ENCODE data around the gene AGPAT4. TPM values are rescaled to one million over a fixed set of nuclear protein-coding genes. Genes with fewer than 3 reads are reported as not detected.
A peak's percentile ranks its signal among the peaks of the same experiment; 100 is the strongest.

Gene AGPAT4
- total and polyA plus RNA-seq, 2 of the 4 experiments (the other 2 are of a cell fraction), result 3.6 to 3.8 TPM

- Histone ChIP-seq H2AFZ (replicated peaks; ENCODE audit: low read length, poor library complexity) (no peak overlapping the region), H2BK5ac (ENCODE audit: low read depth, low read length, poor library complexity, severe bottlenecking) (no peak overlapping the region), H3K9me3 (ENCODE audit: control insufficient read depth, insufficient read depth, low read length) (no peaks in the 10 kb centered on the region), H3K9ac (ENCODE audit: low read depth, low read length) (no peak overlapping the region), H2BK120ac (ENCODE audit: low read depth, low read length) (no peak overlapping the region), H3K18ac (ENCODE audit: low read depth, low read length) (no peak overlapping the region), H3K14ac (replicated peaks; ENCODE audit: low read depth, low read length) (no peak overlapping the region), H4K91ac (ENCODE audit: insufficient read depth, low read depth, low read length) (no peak overlapping the region), H2BK20ac (ENCODE audit: low read depth, low read length) (no peak overlapping the region), H4K8ac (ENCODE audit: low read depth in 2 of 2, low read length in 2 of 2) (no peak overlapping the region), H3K79me1 (ENCODE audit: low read depth in 1 of 2, low read length in 2 of 2) (no peaks in the 10 kb centered on the region), H3K9me1 (ENCODE audit: insufficient read depth, low read length) (peaks cover 9% of the 10 kb centered on the region; the same call in 1 of the 2 replicates), H4K20me1 (ENCODE audit: insufficient read depth, low read length) (no peaks in the 10 kb centered on the region; the same call in 1 of the 2 replicates), H3K4me1 (ENCODE audit: control insufficient read depth, insufficient read depth, low read length) (0 out of 2 replicates have a peak, but pooled peaks cover 1% of the 10 kb centered on the region), H3K27ac (ENCODE audit: insufficient read depth, low read length) (no peak overlapping the region), H3K56ac (ENCODE audit: extremely low read depth, insufficient read depth, low read length) (no peak overlapping the region), H2AK5ac (ENCODE audit: low read depth, low read length) (no peak overlapping the region), H3K4me3 (ENCODE audit: insufficient read depth, low read depth, low read length) (no peak overlapping the region), H3K4ac (ENCODE audit: low read depth, low read length) (no peak overlapping the region), H2AK9ac (replicated peaks; ENCODE audit: low read depth, low read length, poor library complexity) (no peak overlapping the region), H3K4me2 (ENCODE audit: low read depth, low read length) (no peak overlapping the region), H2BK15ac (ENCODE audit: low read depth, low read length) (no peak overlapping the region), H3K27me3 (ENCODE audit: control insufficient read depth, insufficient read depth, low read length) (no peaks in the 10 kb centered on the region), H3K36me3 (ENCODE audit: control insufficient read depth, insufficient read depth, low read length) (peaks cover 19% of the 10 kb centered on the region), H3K23ac (ENCODE audit: low read depth, low read length) (no peak overlapping the region), H4K5ac (ENCODE audit: low read depth, low read length) (no peak overlapping the region)
- no peak for TF ChIP-seq RAD21 (IDR thresholded peaks at IDR 0.05; ENCODE audit: low read length)
- TF ChIP-seq, protein P1, sequence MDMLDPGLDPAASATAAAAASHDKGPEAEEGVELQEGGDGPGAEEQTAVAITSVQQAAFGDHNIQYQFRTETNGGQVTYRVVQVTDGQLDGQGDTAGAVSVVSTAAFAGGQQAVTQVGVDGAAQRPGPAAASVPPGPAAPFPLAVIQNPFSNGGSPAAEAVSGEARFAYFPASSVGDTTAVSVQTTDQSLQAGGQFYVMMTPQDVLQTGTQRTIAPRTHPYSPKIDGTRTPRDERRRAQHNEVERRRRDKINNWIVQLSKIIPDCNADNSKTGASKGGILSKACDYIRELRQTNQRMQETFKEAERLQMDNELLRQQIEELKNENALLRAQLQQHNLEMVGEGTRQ (IDR thresholded peaks at IDR 0.05; ENCODE audit: low read depth, low read length), result no peak
- TF ChIP-seq MXI1 (IDR thresholded peaks at IDR 0.05; ENCODE audit: borderline replicate concordance, low read depth, low read length), result no peak
- TF ChIP-seq SMC3 (IDR thresholded peaks at IDR 0.05; ENCODE audit: low read depth, low read length), result no peak
- TF ChIP-seq, protein P2, sequence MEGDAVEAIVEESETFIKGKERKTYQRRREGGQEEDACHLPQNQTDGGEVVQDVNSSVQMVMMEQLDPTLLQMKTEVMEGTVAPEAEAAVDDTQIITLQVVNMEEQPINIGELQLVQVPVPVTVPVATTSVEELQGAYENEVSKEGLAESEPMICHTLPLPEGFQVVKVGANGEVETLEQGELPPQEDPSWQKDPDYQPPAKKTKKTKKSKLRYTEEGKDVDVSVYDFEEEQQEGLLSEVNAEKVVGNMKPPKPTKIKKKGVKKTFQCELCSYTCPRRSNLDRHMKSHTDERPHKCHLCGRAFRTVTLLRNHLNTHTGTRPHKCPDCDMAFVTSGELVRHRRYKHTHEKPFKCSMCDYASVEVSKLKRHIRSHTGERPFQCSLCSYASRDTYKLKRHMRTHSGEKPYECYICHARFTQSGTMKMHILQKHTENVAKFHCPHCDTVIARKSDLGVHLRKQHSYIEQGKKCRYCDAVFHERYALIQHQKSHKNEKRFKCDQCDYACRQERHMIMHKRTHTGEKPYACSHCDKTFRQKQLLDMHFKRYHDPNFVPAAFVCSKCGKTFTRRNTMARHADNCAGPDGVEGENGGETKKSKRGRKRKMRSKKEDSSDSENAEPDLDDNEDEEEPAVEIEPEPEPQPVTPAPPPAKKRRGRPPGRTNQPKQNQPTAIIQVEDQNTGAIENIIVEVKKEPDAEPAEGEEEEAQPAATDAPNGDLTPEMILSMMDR (conservative IDR thresholded peaks at IDR 0.05; ENCODE audit: low read depth, low read length), result no peak
- TF ChIP-seq CHD1 (IDR thresholded peaks at IDR 0.05; ENCODE audit: low read depth, low read length), result no peak
- TF ChIP-seq RFX5 (IDR thresholded peaks at IDR 0.05; ENCODE audit: low read depth, low read length), result no peak
- no peak for TF ChIP-seq FOS (IDR thresholded peaks at IDR 0.05; ENCODE audit: low read depth, low read length)
- TF ChIP-seq MAFK (IDR thresholded peaks at IDR 0.05; ENCODE audit: low read depth, low read length), result no peak
- TF ChIP-seq BHLHE40 (IDR thresholded peaks at IDR 0.05; ENCODE audit: low read depth, low read length), result no peak
- peak; percentile 56 for DNase-seq
- BruUV-seq (replicated peaks), result no TSS peak
- intact Hi-C loops (cut with micrococcal nuclease), result loop anchor here (1.0 kb wide), 1 partner anchor 232 kb away; no protein-coding TSS in a partner anchor
- ChIA-PET POLR2A (ENCODE audit: unreplicated experiment) (no interaction called here), CTCF (interaction anchor here (0.7 kb wide), 1 partner anchor 233 kb away, joined by 3 read pairs; no protein-coding TSS in a partner anchor)
- dilution Hi-C loops (cut with HindIII; ENCODE audit: low sequenced_read_pairs, unreplicated experiment), result no loop called here
- no peak; the same call in 1 of the 2 replicates for ATAC-seq (ENCODE audit: low read depth)
- no CpG with 5 or more reads among the region's 12 CpGs for WGBS, 2 experiments (ENCODE audit: extremely low coverage in 2 of 2, insufficient read length in 1 of 2)
- in situ Hi-C loops (cut with MboI; ENCODE audit: low sequenced_read_pairs), result no loop called here
These were observed 135.9 kb downstream of the AGPAT4 start for GRCh38 chr6:161137839-161138542.
